K562 (cell line): ENCODE results near the gene SMIM21. TPM values are rescaled to one million over a fixed set of nuclear protein-coding genes. Genes with fewer than 3 reads are reported as not detected.

ENCODE experiments used
- ARID3A ChIP-seq: IDR thresholded peaks from 2 replicates; pipeline ENCODE4 v1.6.1; 2012; ENCODE audit warnings: low read depth, low read length, improper control_type of control experiment, borderline replicate concordance
- CEBPZ ChIP-seq: fragments of 150-350 bp; IDR thresholded peaks from 2 replicates; pipeline ENCODE4 v1.6.1; 2014; ENCODE audit warnings: low read depth, mild to moderate bottlenecking, low read length, borderline replicate concordance
- CLOCK ChIP-seq: fragments of 250-450 bp; sonication (Bioruptor Pico); IDR thresholded peaks from 2 replicates; pipeline ENCODE4 v1.4.0; 2020; ENCODE audit warnings: mild to moderate bottlenecking, moderate library complexity, borderline replicate concordance
- FOXP1 ChIP-seq: sonication (generic); formaldehyde crosslinking; IDR thresholded peaks from 2 replicates; pipeline ENCODE4 v1.8.0; 2022; ENCODE audit warnings: mild to moderate bottlenecking, missing genetic modification reagents
- HCFC1 ChIP-seq: IDR thresholded peaks from 2 replicates; pipeline ENCODE4 v1.6.1; 2012; ENCODE audit warnings: low read depth, low read length, improper control_type of control experiment
- MTA3 ChIP-seq: fragments of 450-650 bp; formaldehyde crosslinking; IDR thresholded peaks from 2 replicates; pipeline ENCODE4 v1.6.1; 2017; ENCODE audit warnings: mild to moderate bottlenecking, borderline replicate concordance
- POLR3A ChIP-seq: IDR thresholded peaks from 2 replicates; pipeline ENCODE4 v1.6.1; 2011; ENCODE audit warnings: borderline replicate concordance, mild to moderate bottlenecking, moderate library complexity; ENCODE audit not compliant: insufficient read length, insufficient read depth; ENCODE audit errors: extremely low read depth
- TCF7 ChIP-seq: sonication (generic); IDR thresholded peaks from 2 replicates; pipeline ENCODE4 v1.6.1; 2016; ENCODE audit warnings: antibody characterized with exemption, borderline replicate concordance
- ZNF407 ChIP-seq: fragments of 450-650 bp; IDR thresholded peaks from 2 replicates; pipeline ENCODE4 v1.6.1; 2016; ENCODE audit warnings: low read depth
- ZNF507 ChIP-seq: conservative IDR thresholded peaks from 2 replicates; pipeline ENCODE4 v1.6.1; 2017; ENCODE audit warnings: missing genetic modification characterization, missing compliant biosample characterization
- polyA plus RNA-seq, 8 experiments: library from polyadenylated mRNA; depleted of rRNA in 4 of 8; stranded (reverse) in 5 of 8; unstranded in 3 of 8; fragments of >200 nt; fragmentation: Nextera tagmentation in 2 of 8; fragmentation: Illumina TruSeq in 1 of 8; extraction: Ambion mirVana in 2 of 8; extraction: Trizol in 1 of 8; gene quantifications; 2 replicates each; pipeline versions ENCODE4 v1.2.1 to v1.2.3, GENCODE V29; 2011 to 2014; ENCODE audit warnings: inconsistent platforms in 1 of 8, missing spikeins in 1 of 8
- total RNA-seq, 7 experiments: library from RNA; depleted of rRNA in 6 of 7; stranded (reverse); fragments of >200 nt in 6 of 7; fragmentation: Illumina TruSeq in 2 of 7; extraction: Trizol in 2 of 7; gene quantifications; 2 replicates each; pipeline versions ENCODE4 v1.2.1 to v1.2.3, GENCODE V29; 2011 to 2021; ENCODE audit warnings: low replicate concordance in 1 of 7

Gene SMIM21
- total and polyA plus RNA-seq, 9 of the 15 experiments (the other 6 are each of a cell fraction or from before 2014, with no cell fraction given): not detected

GRCh38 chr18:75427603-75428002 is at the start of gene SMIM21 (continued):
- TF ChIP-seq ZNF407 (no peak), CEBPZ (no peak), MTA3 (no peak), FOXP1 (CRISPR knock-in tag) (no peak), CLOCK (CRISPR knock-in tag) (no peak), ZNF507 (tag) (no peak), ARID3A (no peak), POLR3A (no peak), HCFC1 (no peak), TCF7 (no peak)
